A172 (cell line): ENCODE results near the gene ATP9B. TPM values are rescaled to one million over a fixed set of nuclear protein-coding genes. Genes with fewer than 3 reads are reported as not detected.

Source experiments
- DNase-seq: peaks from one replicate; pipeline ENCODE4 v3.0.0-alpha.2; 2015; ENCODE audit warnings: low spot score
- total RNA-seq: library from RNA; depleted of rRNA; stranded (reverse); fragments of >200 nt; shearing (Covaris generic); gene quantifications from 2 replicates; pipeline ENCODE4 v1.2.3, GENCODE V29; 2014

Gene ATP9B
- total RNA-seq, 1 experiment from 2014 or later = 8.0 TPM

- DNase-seq = no peak
Observed at GRCh38 chr18:79410731-79411613, 341.8 kb downstream of the ATP9B start.

- DNase-seq = no peak
Observed at GRCh38 chr18:79411614-79412526, 342.7 kb downstream of the ATP9B start.

GRCh38 chr18:79413025-79413424 is 343.8 kb downstream of the ATP9B start:
- no peak for DNase-seq

GRCh38 chr18:79413426-79413825 is 344.2 kb downstream of the ATP9B start:
- DNase-seq = no peak

GRCh38 chr18:79413901-79414300 is 344.7 kb downstream of the ATP9B start:
- no peak for DNase-seq

GRCh38 chr18:79416022-79416676 is 347.0 kb downstream of the ATP9B start:
- DNase-seq = no peak

- DNase-seq = no peak
Observed at GRCh38 chr18:79416677-79417052, 347.5 kb downstream of the ATP9B start.

- DNase-seq = no peak
Observed at GRCh38 chr18:79418236-79418635, 349.0 kb downstream of the ATP9B start.

- no peak for DNase-seq
Observed at GRCh38 chr18:79418642-79419041, 349.4 kb downstream of the ATP9B start.

- DNase-seq = no peak
Observed at GRCh38 chr18:79420033-79420745, 351.0 kb downstream of the ATP9B start.

GRCh38 chr18:79421275-79421857 is 352.2 kb downstream of the ATP9B start:
- no peak for DNase-seq

- DNase-seq = peak; percentile 64
Observed at GRCh38 chr18:79422022-79422782, 353.0 kb downstream of the ATP9B start.

GRCh38 chr18:79422783-79423165 is 353.6 kb downstream of the ATP9B start:
- no peak for DNase-seq

GRCh38 chr18:79423211-79424007 is 354.2 kb downstream of the ATP9B start:
- DNase-seq = no peak

- DNase-seq = no peak
Observed at GRCh38 chr18:79424008-79424565, 354.9 kb downstream of the ATP9B start.

- DNase-seq = no peak
Observed at GRCh38 chr18:79424880-79425568, 355.8 kb downstream of the ATP9B start.

GRCh38 chr18:79425569-79425886 is 356.3 kb downstream of the ATP9B start:
- no peak for DNase-seq

- DNase-seq = no peak
Observed at GRCh38 chr18:79426376-79427300, 357.4 kb downstream of the ATP9B start.
